SH-SY5Y (cell line): ENCODE measurements around the gene ATP9B.

Experiments
- GATA2 ChIP-seq: IDR thresholded peaks from 2 replicates; pipeline ENCODE4 v1.6.1; 2011; ENCODE audit warnings: mild to moderate bottlenecking, low read depth, low read length
- GATA3 ChIP-seq: IDR thresholded peaks from 2 replicates; pipeline ENCODE4 v1.6.1; 2011; ENCODE audit warnings: low read depth, mild to moderate bottlenecking, low read length, moderate library complexity

GRCh38 chr18:79393181-79393634 is 324.0 kb downstream of the ATP9B start:
- TF ChIP-seq GATA2 (no peak), GATA3 (no peak)
